ENCODE data around the gene FAM240B.

The FAM240B gene

GRCh38 chr9:38720083-38720745, at the start of gene FAM240B:
TSS of gene FAM240B (minus strand) at chr9:38720133. CDS start at chr9:38703999, 16,134 bp downstream.
- DNase-seq (ENCODE audit: low read depth) = no peak

- DNase-seq (ENCODE audit: low read depth) = no peak
Measured at GRCh38 chr9:38768351-38768761, 48.4 kb upstream of the FAM240B start.

GRCh38 chr9:38765101-38765500, 45.2 kb upstream of the FAM240B start:
- DNase-seq (ENCODE audit: low read depth) = no peak

GRCh38 chr9:38761999-38762398, 42.1 kb upstream of the FAM240B start:
- DNase-seq (ENCODE audit: low read depth) = no peak

GRCh38 chr9:38761339-38761738, 41.4 kb upstream of the FAM240B start:
- no peak for DNase-seq (ENCODE audit: low read depth)

- DNase-seq (ENCODE audit: low read depth) = no peak
Measured at GRCh38 chr9:38756702-38757101, 36.8 kb upstream of the FAM240B start.

GRCh38 chr9:38747941-38748340, 28.0 kb upstream of the FAM240B start:
- DNase-seq (ENCODE audit: low read depth) = no peak

GRCh38 chr9:38747067-38747466, 27.1 kb upstream of the FAM240B start:
- DNase-seq (ENCODE audit: low read depth) = no peak

GRCh38 chr9:38746303-38746702, 26.4 kb upstream of the FAM240B start:
- no peak for DNase-seq (ENCODE audit: low read depth)

- DNase-seq (ENCODE audit: low read depth) = no peak
Measured at GRCh38 chr9:38744484-38744883, 24.6 kb upstream of the FAM240B start.

- no peak for DNase-seq (ENCODE audit: low read depth)
Measured at GRCh38 chr9:38737246-38737645, 17.3 kb upstream of the FAM240B start.

- no peak for DNase-seq (ENCODE audit: low read depth)
Measured at GRCh38 chr9:38734831-38735230, 14.9 kb upstream of the FAM240B start.

GRCh38 chr9:38733503-38733902, 13.6 kb upstream of the FAM240B start:
- no peak for DNase-seq (ENCODE audit: low read depth)

- no peak for DNase-seq (ENCODE audit: low read depth)
Measured at GRCh38 chr9:38732885-38733284, 13.0 kb upstream of the FAM240B start.

GRCh38 chr9:38727497-38728001, 7.6 kb upstream of the FAM240B start:
- no peak for DNase-seq (ENCODE audit: low read depth)

- DNase-seq (ENCODE audit: low read depth) = no peak
Measured at GRCh38 chr9:38724754-38725153, 4.8 kb upstream of the FAM240B start.

- no peak for DNase-seq (ENCODE audit: low read depth)
Measured at GRCh38 chr9:38718148-38718547, 1.8 kb downstream of the FAM240B start.

GRCh38 chr9:38715684-38716083, 4.2 kb downstream of the FAM240B start:
- DNase-seq (ENCODE audit: low read depth) = no peak

GRCh38 chr9:38713426-38713825, 6.5 kb downstream of the FAM240B start:
- no peak for DNase-seq (ENCODE audit: low read depth)

GRCh38 chr9:38708759-38709158, 11.2 kb downstream of the FAM240B start:
- DNase-seq (ENCODE audit: low read depth) = no peak

GRCh38 chr9:38707885-38708637, 11.9 kb downstream of the FAM240B start:
- DNase-seq (ENCODE audit: low read depth) = no peak

GRCh38 chr9:38706493-38706892, 13.4 kb downstream of the FAM240B start:
- no peak for DNase-seq (ENCODE audit: low read depth)

GRCh38 chr9:38705917-38706316, 14.0 kb downstream of the FAM240B start:
- DNase-seq (ENCODE audit: low read depth) = no peak

All from stimulated activated CD8-positive, alpha-beta memory T cell treated with anti-CD3 and anti-CD28 coated beads, Interleukin-7, amount 100 ng/mL, for 24 hours (primary cell).